Measurements from ENCODE around the gene RPL27A. TPM values are rescaled to one million over a fixed set of nuclear protein-coding genes. Genes with fewer than 3 reads are reported as not detected.

RPL27A gene
- total RNA-seq, 1 donor from 2014 or later: 1,281 TPM

DNA sequence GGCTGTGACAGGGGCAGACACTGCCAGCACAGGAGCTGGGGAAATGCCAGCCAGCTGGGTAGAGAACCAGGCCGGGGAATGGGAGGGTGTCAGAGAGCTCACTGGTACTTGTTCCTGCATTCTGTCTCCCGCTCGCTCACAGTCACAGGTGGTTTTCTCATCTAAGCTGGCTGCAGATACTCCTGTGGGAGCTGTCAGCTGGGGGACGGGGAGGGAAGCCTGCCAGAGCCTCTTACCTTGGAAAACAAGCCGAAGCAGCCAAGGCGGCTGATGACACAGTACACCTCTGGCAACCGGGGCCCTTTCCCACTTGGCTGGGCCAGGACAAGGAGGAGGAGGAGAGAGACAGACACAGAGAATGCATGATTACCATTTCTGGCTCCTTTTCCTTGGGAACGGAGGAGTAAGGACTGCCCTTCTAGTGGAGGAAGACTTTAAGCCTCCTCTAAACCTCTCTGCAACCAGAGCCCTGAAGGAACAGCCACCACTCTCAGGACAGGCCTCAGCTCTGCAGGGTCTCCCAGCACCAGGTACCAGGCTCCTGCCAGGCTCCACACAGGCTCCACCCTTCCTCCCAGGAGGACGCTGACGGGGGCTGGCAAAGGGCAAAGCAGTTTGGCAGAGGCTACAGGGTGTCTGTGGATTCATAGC, 25.1 kb downstream of the RPL27A start:
- H3K27me3 ChIP-seq (ENCODE audit: control insufficient read depth, insufficient read depth, low read length): no peaks in the 10 kb centered on the region
- H3K36me3 ChIP-seq (ENCODE audit: control insufficient read depth, insufficient read depth, low read length): no peaks in the 10 kb centered on the region
- no peak overlapping the region for H3K4me3 ChIP-seq (ENCODE audit: low read depth, low read length)
- no peak for DNase-seq (ENCODE audit: low read depth)
- TF ChIP-seq, protein P1, sequence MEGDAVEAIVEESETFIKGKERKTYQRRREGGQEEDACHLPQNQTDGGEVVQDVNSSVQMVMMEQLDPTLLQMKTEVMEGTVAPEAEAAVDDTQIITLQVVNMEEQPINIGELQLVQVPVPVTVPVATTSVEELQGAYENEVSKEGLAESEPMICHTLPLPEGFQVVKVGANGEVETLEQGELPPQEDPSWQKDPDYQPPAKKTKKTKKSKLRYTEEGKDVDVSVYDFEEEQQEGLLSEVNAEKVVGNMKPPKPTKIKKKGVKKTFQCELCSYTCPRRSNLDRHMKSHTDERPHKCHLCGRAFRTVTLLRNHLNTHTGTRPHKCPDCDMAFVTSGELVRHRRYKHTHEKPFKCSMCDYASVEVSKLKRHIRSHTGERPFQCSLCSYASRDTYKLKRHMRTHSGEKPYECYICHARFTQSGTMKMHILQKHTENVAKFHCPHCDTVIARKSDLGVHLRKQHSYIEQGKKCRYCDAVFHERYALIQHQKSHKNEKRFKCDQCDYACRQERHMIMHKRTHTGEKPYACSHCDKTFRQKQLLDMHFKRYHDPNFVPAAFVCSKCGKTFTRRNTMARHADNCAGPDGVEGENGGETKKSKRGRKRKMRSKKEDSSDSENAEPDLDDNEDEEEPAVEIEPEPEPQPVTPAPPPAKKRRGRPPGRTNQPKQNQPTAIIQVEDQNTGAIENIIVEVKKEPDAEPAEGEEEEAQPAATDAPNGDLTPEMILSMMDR (IDR thresholded peaks at IDR 0.05; ENCODE audit: insufficient read depth, low read length, poor library complexity, severe bottlenecking): no peak

DNA sequence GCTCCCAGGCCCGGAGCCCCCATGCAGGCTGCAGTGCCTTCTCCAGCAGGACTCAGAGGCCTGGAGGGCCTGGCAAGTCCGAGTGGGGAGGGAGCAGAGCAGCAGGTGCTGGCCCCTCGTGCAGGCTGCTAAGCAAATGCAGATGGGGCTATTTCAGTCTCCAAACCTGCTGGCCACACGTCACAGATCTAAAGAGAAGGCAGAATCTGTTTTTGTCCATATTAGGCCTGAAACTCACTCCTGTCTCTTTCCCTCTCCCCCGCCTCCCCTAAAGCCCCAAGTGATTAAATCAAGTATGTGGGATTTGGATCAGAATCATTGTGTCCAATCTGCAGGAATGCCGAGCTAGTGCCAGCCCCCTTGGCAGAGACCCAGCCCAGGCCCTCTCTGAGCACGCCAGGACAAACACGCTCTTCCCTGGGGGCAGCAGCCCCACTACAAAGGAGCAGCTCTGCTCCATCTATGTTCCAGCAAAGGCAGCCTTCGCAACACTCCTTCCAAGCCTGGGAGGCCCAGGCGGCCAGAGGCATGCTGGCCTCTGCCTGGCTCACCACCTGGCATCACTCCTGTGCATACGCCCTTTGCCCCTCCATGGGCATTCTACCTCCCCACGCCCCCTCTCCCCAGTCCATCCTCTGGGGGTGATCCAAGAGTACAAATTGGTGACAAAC, 26.5 kb downstream of the RPL27A start:
- Histone ChIP-seq H3K27me3 (ENCODE audit: control insufficient read depth, insufficient read depth, low read length) (no peaks in the 10 kb centered on the region), H3K36me3 (ENCODE audit: control insufficient read depth, insufficient read depth, low read length) (no peaks in the 10 kb centered on the region), H3K4me3 (ENCODE audit: low read depth, low read length) (no peak overlapping the region)
- TF ChIP-seq, protein P1 (IDR thresholded peaks at IDR 0.05; ENCODE audit: insufficient read depth, low read length, poor library complexity, severe bottlenecking): no peak
- DNase-seq (ENCODE audit: low read depth): no peak

DNA sequence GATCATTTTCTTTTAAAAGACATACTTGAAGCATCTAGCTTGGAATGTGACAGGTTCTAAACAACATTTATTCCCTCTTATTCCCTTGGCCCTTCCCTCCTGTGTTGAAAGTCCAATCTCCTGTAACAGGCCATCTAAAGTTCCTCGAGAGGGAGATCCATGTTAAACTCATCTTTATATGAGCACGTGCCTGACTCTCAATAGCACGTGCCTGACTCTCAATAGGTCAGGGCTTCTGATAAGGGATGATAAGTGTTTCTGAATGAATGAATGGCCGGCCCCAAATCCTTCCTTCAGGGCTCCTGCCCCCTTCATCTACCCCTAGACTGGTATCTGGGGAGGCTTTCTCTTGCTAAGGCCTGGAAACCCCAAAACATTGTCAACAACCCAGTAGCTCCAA, 27.2 kb downstream of the RPL27A start:
- no peak overlapping the region for H3K4me3 ChIP-seq (ENCODE audit: low read depth, low read length)
- TF ChIP-seq, protein P1 (IDR thresholded peaks at IDR 0.05; ENCODE audit: insufficient read depth, low read length, poor library complexity, severe bottlenecking): no peak
- DNase-seq (ENCODE audit: low read depth): no peak
- H3K36me3 ChIP-seq (ENCODE audit: control insufficient read depth, insufficient read depth, low read length): no peaks in the 10 kb centered on the region
- H3K27me3 ChIP-seq (ENCODE audit: control insufficient read depth, insufficient read depth, low read length): no peaks in the 10 kb centered on the region

DNA sequence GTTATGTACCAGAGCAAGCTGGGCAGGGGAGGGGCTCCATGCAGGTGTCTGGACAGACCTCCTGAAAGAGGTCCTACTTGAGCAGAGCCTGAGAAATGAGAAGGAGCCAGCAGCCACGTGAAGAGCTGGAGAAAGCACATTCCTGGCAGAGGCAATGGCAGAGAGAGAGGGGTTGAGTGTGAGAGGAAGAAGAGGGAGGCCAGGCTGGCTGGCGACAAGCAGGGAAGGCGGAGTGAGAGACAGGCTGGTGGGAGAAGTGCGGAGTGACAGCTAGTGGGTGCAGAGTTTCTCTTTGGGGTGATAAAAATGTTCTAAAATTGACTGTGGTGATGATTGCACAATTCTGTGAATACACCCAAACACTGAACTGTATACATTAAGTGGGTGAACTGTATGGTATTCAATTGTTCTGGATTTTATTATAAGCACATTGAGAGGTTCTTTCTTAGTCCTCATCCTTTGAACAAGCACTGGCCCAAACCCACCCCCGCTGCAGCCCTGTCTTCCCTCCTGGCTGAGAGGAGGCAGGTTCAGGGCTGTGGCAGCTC, 29.4 kb downstream of the RPL27A start:
- TF ChIP-seq, protein P1 (IDR thresholded peaks at IDR 0.05; ENCODE audit: insufficient read depth, low read length, poor library complexity, severe bottlenecking): no peak
- Histone ChIP-seq H3K36me3 (ENCODE audit: control insufficient read depth, insufficient read depth, low read length) (no peaks in the 10 kb centered on the region), H3K27me3 (ENCODE audit: control insufficient read depth, insufficient read depth, low read length) (no peaks in the 10 kb centered on the region), H3K4me3 (ENCODE audit: low read depth, low read length) (no peak overlapping the region)
- no peak for DNase-seq (ENCODE audit: low read depth)

DNA sequence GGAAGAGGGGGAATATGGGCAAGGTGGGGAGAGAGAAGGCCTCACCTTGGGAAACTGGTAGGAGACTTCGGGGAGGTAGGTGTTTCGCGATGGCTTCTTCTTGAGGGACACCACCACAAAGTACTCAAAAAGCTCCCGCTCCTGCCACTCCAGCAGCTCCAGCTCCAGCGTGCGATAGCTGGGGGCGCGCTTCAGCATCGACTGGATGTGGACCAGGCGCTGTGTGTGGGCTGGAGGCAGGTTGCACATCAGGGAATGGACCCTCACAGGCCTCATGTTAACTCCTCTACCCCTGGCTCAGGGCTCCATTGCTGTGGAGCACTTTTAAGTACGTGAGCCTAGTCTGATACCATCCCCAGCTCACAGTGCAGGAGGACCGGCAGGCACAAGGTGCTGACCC, 29.9 kb downstream of the RPL27A start:
- H3K4me3 ChIP-seq (ENCODE audit: low read depth, low read length): no peak overlapping the region
- H3K27me3 ChIP-seq (ENCODE audit: control insufficient read depth, insufficient read depth, low read length): no peaks in the 10 kb centered on the region
- TF ChIP-seq, protein P1 (IDR thresholded peaks at IDR 0.05; ENCODE audit: insufficient read depth, low read length, poor library complexity, severe bottlenecking): no peak
- DNase-seq (ENCODE audit: low read depth): no peak
- peaks cover under 1% of the 10 kb centered on the region for H3K36me3 ChIP-seq (ENCODE audit: control insufficient read depth, insufficient read depth, low read length)

Data from kidney epithelial cell (primary cell).